WTC11 (cell line): ENCODE data around the gene SPATA18.

Experiments used
- ARID4B ChIP-seq: sonication (generic); formaldehyde crosslinking; IDR thresholded peaks from 2 replicates; pipeline ENCODE4 v1.8.0; 2023; ENCODE audit warnings: missing genetic modification reagents, mild to moderate bottlenecking, borderline replicate concordance
- CTCF ChIP-seq: fragments of 200-600 bp; IDR thresholded peaks from 2 replicates; pipeline ENCODE4 v1.8.0; 2022; ENCODE audit warnings: antibody characterized with exemption
- FOXP4 ChIP-seq: sonication (generic); formaldehyde crosslinking; IDR thresholded peaks from 2 replicates; pipeline ENCODE4 v1.8.0; 2022; ENCODE audit warnings: mild to moderate bottlenecking, missing genetic modification reagents
- JAZF1 ChIP-seq: fragments of 250-450 bp; sonication (Bioruptor Pico); IDR thresholded peaks from 2 replicates; pipeline ENCODE4 v1.9.0; 2021; ENCODE audit warnings: moderate library complexity, mild to moderate bottlenecking, inconsistent platforms
- SMAD3 ChIP-seq: sonication (generic); formaldehyde crosslinking; IDR thresholded peaks from 2 replicates; pipeline ENCODE4 v1.8.0; 2022; ENCODE audit warnings: missing genetic modification reagents, mild to moderate bottlenecking, borderline replicate concordance
- ZBTB21 ChIP-seq: sonication (generic); formaldehyde crosslinking; IDR thresholded peaks from 2 replicates; pipeline ENCODE4 v1.8.1; 2023; ENCODE audit warnings: mild to moderate bottlenecking, missing genetic modification reagents, borderline replicate concordance
- ZNF219 ChIP-seq: sonication (generic); formaldehyde crosslinking; IDR thresholded peaks from 2 replicates; pipeline ENCODE4 v1.8.0; 2023; ENCODE audit warnings: missing genetic modification reagents, mild to moderate bottlenecking, borderline replicate concordance
- ZNF281 ChIP-seq: sonication (generic); formaldehyde crosslinking; IDR thresholded peaks from 2 replicates; pipeline ENCODE4 v1.8.0; 2023; ENCODE audit warnings: mild to moderate bottlenecking, missing genetic modification reagents

GRCh38 chr4:52126226-52126625 lies 75.1 kb downstream of the SPATA18 start:
- no peak for TF ChIP-seq FOXP4
- TF ChIP-seq CTCF, result no peak
- TF ChIP-seq ZNF281 (CRISPR knock-in tag), result no peak
- TF ChIP-seq SMAD3 (CRISPR knock-in tag), result no peak
- no peak for TF ChIP-seq ZBTB21 (CRISPR knock-in tag)
- no peak for TF ChIP-seq ZNF219 (CRISPR knock-in tag)
- no peak for TF ChIP-seq JAZF1
- TF ChIP-seq ARID4B (CRISPR knock-in tag), result no peak
